Activated T-helper 1 cell treated with anti-CD3 and anti-CD28 coated beads, Interleukin-12 subunit alpha, Interleukin-12 subunit beta, Interleukin-2, Interleukin-4 antibody, amounts not matched to agents 30 ng/mL and 10 ng/mL and 1 ng/mL, durations not matched to agents 14 hours and 24 hours and 36 hours (primary cell): Measurements from ENCODE around the gene NAA15. TPM values are rescaled to one million over a fixed set of nuclear protein-coding genes. Genes with fewer than 3 reads are reported as not detected.
"Not testable (repeated sequence)": the region's sequence is repeated elsewhere in the genome, so short reads cannot be mapped to it uniquely, and the experiment has no call there.

Experiments used
- DNase-seq: peaks from one replicate; pipeline ENCODE4 v3.0.0; 2021; ENCODE audit warnings: low spot score
- H3K27ac Mint-ChIP-seq: one replicate; pipeline ENCODE4 v1.8.0; 2021; ENCODE audit warnings: mild to moderate bottlenecking, mixed read lengths
- H3K27me3 Mint-ChIP-seq: one replicate; pipeline ENCODE4 v1.8.0; 2022; ENCODE audit warnings: mild to moderate bottlenecking, moderate library complexity, mixed read lengths; ENCODE audit not compliant: insufficient read depth
- H3K36me3 Mint-ChIP-seq: one replicate; pipeline ENCODE4 v1.8.0; 2021; ENCODE audit warnings: low read depth, mixed read lengths
- H3K4me1 Mint-ChIP-seq: one replicate; pipeline ENCODE4 v1.8.0; 2021; ENCODE audit warnings: low read depth, mixed read lengths
- H3K4me3 Mint-ChIP-seq: one replicate; pipeline ENCODE4 v1.8.0; 2021; ENCODE audit warnings: mild to moderate bottlenecking, moderate library complexity, mixed read lengths
- H3K9me3 Mint-ChIP-seq: one replicate; pipeline ENCODE4 v1.8.0; 2021; ENCODE audit warnings: mixed read lengths
- intact Hi-C: fragments of 100-400 bp; cut with micrococcal nuclease; formaldehyde crosslinking; loops from one replicate; pipeline ENCODE4 v1.15.1; 2024
- total RNA-seq: library from RNA; stranded (reverse); gene quantifications from 2 replicates; pipeline ENCODE4 v1.2.3, GENCODE V29; 2022

Gene NAA15
- 104 and 110 TPM in 2 replicates for total RNA-seq

DNA sequence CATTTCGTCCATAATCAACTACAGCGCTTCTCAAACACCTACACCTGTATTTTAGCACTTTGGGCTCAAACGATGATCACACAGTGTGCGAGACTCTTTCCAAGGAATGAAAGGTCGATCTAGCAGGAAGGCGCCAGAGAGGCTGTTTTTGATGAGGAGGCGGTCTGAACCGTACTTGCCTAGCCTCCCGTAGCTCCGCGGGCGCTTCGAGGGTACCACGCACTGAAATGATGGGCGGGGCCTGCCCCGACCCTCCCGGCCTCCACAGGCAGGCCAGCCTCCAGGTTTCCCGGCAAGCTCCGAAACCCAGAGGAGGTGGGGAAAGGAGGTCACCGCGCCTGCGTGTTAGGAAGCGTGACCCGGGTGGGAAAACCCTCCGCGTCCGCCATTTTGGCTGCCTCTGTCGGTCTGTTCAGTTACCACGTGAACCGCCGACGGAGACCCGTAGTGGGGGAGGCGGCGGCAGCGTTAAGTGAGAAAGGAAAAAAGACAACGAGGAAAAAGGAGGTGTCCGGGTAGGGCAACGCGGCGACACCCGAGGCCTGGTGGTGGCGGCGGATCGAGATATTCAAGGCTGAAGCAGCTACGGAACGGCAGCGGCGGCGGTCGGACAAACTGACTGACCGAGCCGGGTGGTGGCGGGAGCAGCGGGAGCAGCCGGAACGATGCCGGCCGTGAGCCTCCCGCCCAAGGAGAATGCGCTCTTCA lies at the start of gene NAA15:
Gene NAA15, plus strand, starts transcription at position 393 of the 708 bp plus-strand sequence. Its CDS starts 273 bp downstream, at position 666.
- Mint-ChIP-seq H3K9me3 (peaks cover 4% of the 10 kb centered on the region), H3K27ac (peak within 1 kb of the TSS; percentile 97), H3K4me1 (peaks cover 69% of the 10 kb centered on the region), H3K27me3 (no peaks in the 10 kb centered on the region), H3K4me3 (peak within 1 kb of the TSS; percentile 95), H3K36me3 (peaks cover 22% of the 10 kb centered on the region)
- intact Hi-C loops = loop anchor here (1.0 to 5.0 kb wide), 7 partner anchors 41 to 270 kb away; partner anchors contain the start of gene RAB33B
- DNase-seq = peak; percentile 97

DNA sequence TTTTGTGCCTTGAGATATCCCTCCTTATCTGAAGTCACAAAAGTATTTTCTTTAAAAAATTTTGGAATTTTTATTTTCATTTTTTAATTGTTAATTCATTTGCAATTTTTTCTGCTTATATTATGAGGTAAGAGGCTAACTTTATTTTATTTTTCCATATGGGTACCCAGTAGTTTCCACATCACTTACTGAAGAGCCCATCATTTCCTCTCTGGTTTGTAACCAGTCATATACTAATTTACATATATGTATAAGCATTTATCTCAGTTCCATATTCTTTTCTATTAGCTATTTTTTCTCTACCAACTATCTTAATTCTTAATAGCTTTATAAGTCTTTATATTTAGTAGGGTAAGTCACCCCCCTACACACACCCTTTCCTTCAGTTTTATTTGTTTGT lies 48.3 kb upstream of the NAA15 start:
- Mint-ChIP-seq H3K4me1 (no peaks in the 10 kb centered on the region), H3K36me3 (no peaks in the 10 kb centered on the region), H3K27ac (no peak overlapping the region), H3K4me3 (no peak overlapping the region), H3K9me3 (no peaks in the 10 kb centered on the region), H3K27me3 (peaks cover 11% of the 10 kb centered on the region)
- DNase-seq = no peak
- intact Hi-C loops = no loop called here

DNA sequence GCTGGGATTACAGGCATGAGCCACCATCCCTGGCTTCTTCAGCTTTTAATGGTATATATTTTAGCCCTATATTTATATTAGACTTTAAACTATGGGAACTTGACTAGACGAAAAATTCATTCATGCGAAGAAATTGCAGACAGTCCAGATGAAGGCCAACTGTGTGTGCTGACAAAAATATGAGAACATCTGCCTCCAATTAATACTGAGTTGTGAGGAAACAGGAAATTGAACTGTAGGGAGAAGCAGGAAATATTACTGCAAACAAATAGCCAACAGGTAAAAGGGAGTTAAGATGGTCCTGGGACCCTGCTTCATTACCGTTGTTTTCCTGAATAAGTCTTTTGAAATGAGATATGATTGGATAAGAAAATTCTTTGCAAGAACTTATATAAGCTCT lies 47.6 kb upstream of the NAA15 start:
- Mint-ChIP-seq H3K27me3 (peaks cover 11% of the 10 kb centered on the region), H3K27ac (no peak overlapping the region), H3K4me1 (no peaks in the 10 kb centered on the region), H3K36me3 (no peaks in the 10 kb centered on the region), H3K9me3 (no peaks in the 10 kb centered on the region), H3K4me3 (no peak overlapping the region)
- DNase-seq = no peak
- intact Hi-C loops = no loop called here

DNA sequence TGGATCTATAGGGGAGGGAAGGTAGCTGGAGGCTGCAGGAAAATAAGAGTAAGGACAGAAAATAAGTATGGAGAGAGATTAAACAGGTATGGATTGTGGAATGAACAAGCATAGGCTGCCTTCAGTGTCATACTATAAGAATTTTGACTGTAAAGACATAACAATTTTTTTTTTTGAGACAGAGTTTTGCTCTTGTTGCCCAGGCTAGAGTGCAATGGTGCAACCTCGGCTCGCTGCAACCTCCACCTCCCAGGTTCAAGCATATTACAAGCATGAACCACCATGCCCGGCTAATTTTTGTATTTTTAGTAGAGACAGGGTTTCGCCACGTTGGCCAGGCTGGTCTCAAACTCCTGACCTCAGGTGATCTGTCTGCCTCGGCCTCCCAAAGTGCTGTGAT lies 45.7 kb upstream of the NAA15 start:
- H3K27ac Mint-ChIP-seq, DNase-seq, H3K36me3 Mint-ChIP-seq, H3K9me3 Mint-ChIP-seq, H3K4me1 Mint-ChIP-seq, H3K4me3 Mint-ChIP-seq, intact Hi-C loops, H3K27me3 Mint-ChIP-seq: not testable (repeated sequence)

DNA sequence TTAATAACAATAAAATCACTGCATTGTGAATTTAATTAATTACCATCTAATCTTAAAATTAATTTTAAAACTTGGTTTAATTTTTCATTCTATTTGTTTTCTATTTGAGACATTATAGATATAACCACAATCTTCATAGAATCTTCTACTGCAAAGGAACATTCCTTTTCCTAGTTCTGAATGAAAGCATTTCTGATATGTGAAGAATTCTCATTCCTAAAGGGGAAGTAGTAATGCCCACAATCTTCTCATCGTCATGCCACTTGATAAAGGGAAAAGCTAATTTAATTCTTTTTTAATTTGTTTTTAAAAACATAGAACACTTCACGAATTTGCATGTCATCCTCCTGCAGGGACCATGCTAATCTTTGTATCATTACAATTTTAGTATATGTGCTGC lies 45.0 kb upstream of the NAA15 start:
- Mint-ChIP-seq H3K27me3 (peaks cover 7% of the 10 kb centered on the region), H3K36me3 (no peaks in the 10 kb centered on the region), H3K4me1 (no peaks in the 10 kb centered on the region), H3K27ac (no peak overlapping the region), H3K4me3 (no peak overlapping the region), H3K9me3 (no peaks in the 10 kb centered on the region)
- intact Hi-C loops = no loop called here
- DNase-seq = no peak

DNA sequence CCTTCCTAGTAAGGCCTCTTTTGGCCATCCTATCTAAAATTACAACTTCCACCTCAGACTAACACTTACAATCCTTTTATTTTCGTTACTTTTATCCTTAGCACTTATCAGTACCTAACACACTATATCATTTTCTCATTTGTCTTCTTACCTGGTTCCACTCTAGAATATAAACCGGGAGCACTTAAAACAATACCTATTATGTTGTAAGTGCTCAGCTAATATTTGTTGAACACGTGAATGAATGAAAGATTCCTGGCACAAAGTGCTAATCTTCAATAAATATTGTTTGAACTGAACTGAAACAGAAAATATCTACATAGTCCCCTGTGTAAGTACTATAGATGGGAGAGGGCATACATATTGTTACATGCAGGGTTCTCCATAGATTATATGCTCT lies 35.7 kb upstream of the NAA15 start:
- H3K36me3 Mint-ChIP-seq = no peaks in the 10 kb centered on the region
- H3K27ac Mint-ChIP-seq = no peak overlapping the region
- intact Hi-C loops = loop anchor here (1.0 to 10.0 kb wide), 9 partner anchors 14 to 1021 kb away; partner anchors contain the start of genes MAML3, NDUFC1, NOCT and SLC7A11
- peaks cover 21% of the 10 kb centered on the region for H3K4me1 Mint-ChIP-seq
- DNase-seq = no peak
- no peaks in the 10 kb centered on the region for H3K9me3 Mint-ChIP-seq
- no peak overlapping the region for H3K4me3 Mint-ChIP-seq
- peaks cover 22% of the 10 kb centered on the region for H3K27me3 Mint-ChIP-seq

DNA sequence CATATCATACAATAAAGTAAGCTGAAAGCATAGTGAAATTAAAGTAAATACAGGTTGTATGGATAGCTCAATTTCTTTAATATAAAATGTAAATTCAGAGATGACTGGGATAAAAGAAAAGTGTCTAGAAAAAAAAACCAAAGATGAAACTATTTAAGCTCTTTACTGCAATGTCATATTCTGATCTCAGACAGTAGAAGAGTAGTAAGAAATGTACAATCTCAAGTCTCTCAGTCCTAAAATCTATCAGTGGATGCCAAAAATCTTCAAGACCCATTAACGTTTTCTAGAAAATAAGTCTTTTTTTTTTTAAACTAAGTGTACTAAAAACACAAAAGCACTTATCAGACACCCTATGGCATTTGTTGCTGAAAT lies 35.1 kb upstream of the NAA15 start:
- intact Hi-C loops = loop anchor here (1.0 to 10.0 kb wide), 9 partner anchors 13 to 1021 kb away; partner anchors contain the start of genes MAML3, NDUFC1, NOCT and SLC7A11
- Mint-ChIP-seq H3K27me3 (peaks cover 25% of the 10 kb centered on the region), H3K27ac (peak overlapping the region; percentile 10), H3K36me3 (no peaks in the 10 kb centered on the region), H3K4me1 (peaks cover 21% of the 10 kb centered on the region), H3K4me3 (peak overlapping the region; percentile 50), H3K9me3 (no peaks in the 10 kb centered on the region)
- DNase-seq = no peak

DNA sequence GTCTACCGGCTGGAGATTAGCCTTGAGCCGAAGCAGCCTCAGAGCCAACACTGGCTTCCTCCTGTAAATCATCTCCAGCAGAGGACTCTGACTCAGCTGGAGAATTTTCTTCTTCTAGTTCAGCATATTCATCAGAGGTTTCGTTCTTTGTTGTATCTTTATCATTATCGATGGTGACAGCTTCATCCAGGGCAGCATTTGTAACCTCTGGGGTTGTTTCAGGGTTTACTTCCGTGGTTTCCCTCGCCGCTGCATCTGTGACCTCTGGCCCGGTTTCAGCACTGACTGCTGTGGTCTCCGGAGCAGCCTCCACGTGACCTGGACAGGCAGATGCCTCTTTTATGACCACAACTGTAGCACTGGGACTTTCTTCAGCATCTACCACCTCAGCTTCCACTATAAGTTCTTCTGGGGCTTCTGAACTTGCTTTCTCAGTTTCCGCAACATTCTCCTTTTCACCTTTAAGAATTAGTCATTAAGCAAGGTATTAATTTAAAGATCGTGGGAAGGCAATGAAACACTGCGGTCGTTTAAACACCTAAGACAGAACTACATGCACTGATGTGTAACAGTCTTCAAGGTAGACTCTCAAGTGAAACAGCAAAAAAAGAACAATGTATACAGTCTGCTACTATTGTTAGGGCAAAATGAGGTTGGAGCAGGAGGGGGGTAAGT lies 34.6 kb upstream of the NAA15 start:
- Mint-ChIP-seq H3K9me3 (no peaks in the 10 kb centered on the region), H3K27ac (peak overlapping the region; percentile 10), H3K4me3 (peak overlapping the region; percentile 50), H3K36me3 (no peaks in the 10 kb centered on the region), H3K4me1 (peaks cover 21% of the 10 kb centered on the region), H3K27me3 (peaks cover 23% of the 10 kb centered on the region)
- peak; percentile 70 for DNase-seq
- intact Hi-C loops = loop anchor here (1.0 to 10.0 kb wide), 9 partner anchors 13 to 1022 kb away; partner anchors contain the start of genes MAML3, NDUFC1, NOCT and SLC7A11

DNA sequence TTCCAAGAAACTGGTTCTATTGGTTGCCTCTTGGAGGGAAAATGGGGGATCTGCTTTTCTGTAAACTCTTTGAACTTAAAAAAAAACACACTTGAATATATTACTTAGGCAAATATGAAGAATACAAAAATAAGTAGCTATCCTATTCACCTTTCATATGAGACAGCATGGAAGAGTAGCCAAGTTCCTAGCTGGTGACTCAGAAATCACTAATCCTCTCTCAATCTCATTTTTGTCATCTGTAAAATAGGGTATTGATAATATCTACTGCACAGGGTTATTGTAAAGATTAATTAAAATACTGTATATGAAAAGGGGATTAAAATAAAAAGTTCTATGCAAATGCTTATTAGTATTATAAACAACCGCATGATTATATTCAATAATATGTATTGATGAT lies 34.0 kb upstream of the NAA15 start:
- DNase-seq = no peak
- peak overlapping the region; percentile 50 for H3K4me3 Mint-ChIP-seq
- no peaks in the 10 kb centered on the region for H3K36me3 Mint-ChIP-seq
- H3K27me3 Mint-ChIP-seq = peaks cover 23% of the 10 kb centered on the region
- no peaks in the 10 kb centered on the region for H3K9me3 Mint-ChIP-seq
- intact Hi-C loops = loop anchor here (5.0 to 10.0 kb wide), 4 partner anchors 40 to 1022 kb away; partner anchors contain the start of genes MAML3, NOCT and SLC7A11
- H3K27ac Mint-ChIP-seq = no peak overlapping the region
- peaks cover 21% of the 10 kb centered on the region for H3K4me1 Mint-ChIP-seq

DNA sequence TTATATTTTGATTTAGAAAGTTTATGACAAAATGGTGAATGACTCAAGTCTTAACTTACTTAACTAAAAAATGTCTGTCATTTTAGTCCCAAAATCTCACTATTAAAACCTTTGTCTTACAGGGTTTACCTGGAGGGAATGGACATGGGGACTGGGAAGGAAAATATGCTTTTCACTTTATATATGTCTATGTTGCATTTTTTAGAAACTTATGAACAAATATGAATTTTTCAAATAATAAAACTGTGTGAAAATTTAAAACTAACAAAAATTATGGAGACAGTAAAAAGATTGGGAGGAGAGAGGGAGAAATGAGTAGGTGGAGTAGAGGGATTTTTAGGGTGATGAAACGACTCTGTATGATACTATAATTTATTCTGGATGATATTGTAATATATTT lies 27.5 kb upstream of the NAA15 start:
- no peaks in the 10 kb centered on the region for H3K9me3 Mint-ChIP-seq
- no peak overlapping the region for H3K4me3 Mint-ChIP-seq
- H3K27me3 Mint-ChIP-seq = peaks cover 31% of the 10 kb centered on the region
- intact Hi-C loops = no loop called here
- no peak for DNase-seq
- H3K4me1 Mint-ChIP-seq = peaks cover 4% of the 10 kb centered on the region
- no peak overlapping the region for H3K27ac Mint-ChIP-seq
- peaks cover 1% of the 10 kb centered on the region for H3K36me3 Mint-ChIP-seq

DNA sequence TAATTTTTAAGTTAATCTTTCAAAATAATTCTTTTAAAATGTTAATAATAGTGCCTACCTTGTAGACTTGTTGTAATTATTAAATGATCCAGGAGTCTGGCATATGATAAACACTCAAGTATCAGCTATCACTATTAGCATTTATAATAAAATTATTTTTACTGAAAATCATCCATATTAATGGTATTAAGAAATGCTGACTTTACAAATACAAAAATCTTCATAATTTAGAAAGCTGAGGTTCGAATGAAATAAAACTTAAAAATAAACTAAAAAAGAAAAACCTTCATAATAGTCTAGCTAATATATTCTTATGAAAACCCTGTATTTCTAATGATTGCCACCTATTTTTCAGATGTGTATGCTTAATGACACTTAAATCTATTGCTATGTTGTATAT lies 26.5 kb upstream of the NAA15 start:
- Mint-ChIP-seq H3K27me3 (peaks cover 41% of the 10 kb centered on the region), H3K4me3 (no peak overlapping the region), H3K4me1 (peaks cover 13% of the 10 kb centered on the region), H3K27ac (no peak overlapping the region), H3K36me3 (peaks cover 3% of the 10 kb centered on the region), H3K9me3 (no peaks in the 10 kb centered on the region)
- DNase-seq = no peak
- intact Hi-C loops = no loop called here

DNA sequence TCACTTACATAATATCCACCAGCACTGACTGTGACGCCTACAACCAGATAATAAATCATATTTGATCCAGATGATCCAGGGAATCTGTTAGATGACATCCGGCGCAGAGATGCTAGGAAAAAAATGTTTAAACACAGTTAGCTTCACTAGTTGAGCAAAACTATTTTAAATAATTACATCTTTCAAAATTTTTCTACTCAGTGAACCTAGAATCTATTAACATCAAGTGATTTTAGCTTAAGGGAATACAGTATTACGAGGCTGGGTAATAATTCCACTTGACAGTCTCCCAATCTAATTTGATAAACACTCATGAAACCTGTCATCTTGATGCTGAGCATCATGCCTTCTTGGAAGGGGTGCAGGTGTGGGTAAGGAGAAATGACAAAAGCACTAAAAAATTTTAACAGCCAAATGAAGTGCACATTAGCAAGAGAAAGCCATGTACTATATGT lies 26.0 kb upstream of the NAA15 start:
- peaks cover 13% of the 10 kb centered on the region for H3K4me1 Mint-ChIP-seq
- H3K4me3 Mint-ChIP-seq = no peak overlapping the region
- intact Hi-C loops = no loop called here
- no peaks in the 10 kb centered on the region for H3K9me3 Mint-ChIP-seq
- no peak overlapping the region for H3K27ac Mint-ChIP-seq
- DNase-seq = no peak
- H3K36me3 Mint-ChIP-seq = peaks cover 3% of the 10 kb centered on the region
- H3K27me3 Mint-ChIP-seq = peaks cover 46% of the 10 kb centered on the region

DNA sequence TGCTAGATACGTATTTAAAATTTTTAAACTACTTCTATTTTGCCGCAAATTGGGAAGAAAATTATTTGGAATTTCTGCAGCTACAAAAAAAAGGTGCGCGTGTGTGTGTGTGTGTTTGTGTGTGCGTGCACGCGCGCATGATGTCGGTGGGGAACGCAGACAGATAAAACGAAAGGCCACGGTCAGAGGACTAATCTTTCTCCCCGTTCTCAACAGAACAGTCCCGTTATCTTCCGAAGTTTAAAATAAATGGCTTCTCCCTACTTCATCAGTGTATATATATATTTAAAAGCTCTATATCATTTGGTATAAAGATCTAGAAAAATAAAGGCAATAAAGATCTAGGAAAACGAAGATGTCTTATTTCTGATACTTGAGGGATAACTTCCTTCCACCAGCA lies 22.8 kb upstream of the NAA15 start:
- H3K27ac Mint-ChIP-seq = no peak overlapping the region

More for the DNA sequence above, 22.8 kb upstream of the NAA15 start:
- Mint-ChIP-seq H3K9me3 (peaks cover 2% of the 10 kb centered on the region), H3K36me3 (peaks cover 3% of the 10 kb centered on the region), H3K4me1 (peaks cover 13% of the 10 kb centered on the region), H3K27me3 (peaks cover 69% of the 10 kb centered on the region), H3K4me3 (peak overlapping the region; percentile 65)
- no peak for DNase-seq
- intact Hi-C loops = no loop called here
